Measurements from ENCODE around the gene IL17RA. TPM values are rescaled to one million over a fixed set of nuclear protein-coding genes. Genes with fewer than 3 reads are reported as not detected.

Gene IL17RA
- polyA plus RNA-seq, 1 experiment = 20.3 TPM

DNA sequence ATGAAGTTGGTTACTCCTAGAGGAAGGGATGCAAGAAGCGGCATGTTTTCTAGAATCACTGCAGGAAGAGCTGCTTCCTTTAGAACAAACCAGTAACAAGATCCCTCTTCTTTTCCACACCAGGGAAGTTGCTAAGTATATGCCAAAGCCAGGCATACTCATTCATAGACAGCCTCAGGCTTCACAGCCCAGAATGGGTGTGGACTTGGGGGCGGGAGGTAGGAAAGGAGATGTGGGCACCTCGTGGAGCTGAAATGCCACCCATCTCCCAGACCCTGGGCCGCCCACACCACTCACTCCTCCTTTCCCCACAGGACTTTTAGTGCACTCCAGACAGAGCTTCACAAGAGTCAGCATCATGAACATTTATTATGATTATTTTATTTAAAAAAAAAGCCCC is 52.4 kb downstream of the IL17RA start:
- no peaks in the 10 kb centered on the region for H3K27me3 ChIP-seq (ENCODE audit: control insufficient read depth, insufficient read depth, low read length)
- CTCF ChIA-PET = interaction anchor here (2.6 kb wide), 1 partner anchor 34 kb away, joined by 14 read pairs; no protein-coding TSS in a partner anchor
- POLR2A ChIA-PET = no interaction called here

DNA sequence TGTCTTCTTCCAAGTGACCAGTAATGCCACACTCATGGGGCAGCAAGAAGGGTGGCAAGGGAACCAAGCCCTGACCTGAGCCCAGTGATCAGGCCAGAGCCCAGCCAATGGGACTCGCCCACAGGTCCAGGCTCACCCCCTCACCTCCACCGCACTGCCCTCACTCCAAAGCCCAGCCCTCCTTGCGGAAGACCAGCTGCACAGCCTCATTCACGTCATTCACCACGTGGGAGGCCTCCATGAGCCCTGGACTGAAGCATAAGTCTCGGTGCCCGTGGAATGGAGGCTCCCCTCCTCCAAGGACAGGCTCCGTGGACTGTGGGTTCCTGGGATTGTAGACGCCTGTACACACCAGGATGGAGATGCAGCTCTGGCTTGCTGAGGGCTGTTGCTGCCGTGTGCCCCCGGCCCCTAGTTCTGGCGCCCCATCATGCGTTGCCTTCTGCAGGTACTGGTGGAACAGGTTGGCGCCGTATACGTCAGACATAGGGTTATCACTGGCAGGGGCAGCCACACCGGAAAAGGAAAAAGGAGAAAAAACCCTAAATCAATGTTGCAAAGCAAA is 53.1 kb downstream of the IL17RA start:
- CTCF ChIA-PET = no interaction called here
- Histone ChIP-seq H3K4me3 (ENCODE audit: low read depth, low read length) (no peak overlapping the region), H3K9me3 (ENCODE audit: control insufficient read depth, insufficient read depth, low read length) (no peaks in the 10 kb centered on the region; the same call in 1 of the 2 replicates), H3K27ac (ENCODE audit: low read depth, low read length) (no peak overlapping the region), H3K27me3 (ENCODE audit: control insufficient read depth, insufficient read depth, low read length) (no peaks in the 10 kb centered on the region)
- TF ChIP-seq, protein P1, sequence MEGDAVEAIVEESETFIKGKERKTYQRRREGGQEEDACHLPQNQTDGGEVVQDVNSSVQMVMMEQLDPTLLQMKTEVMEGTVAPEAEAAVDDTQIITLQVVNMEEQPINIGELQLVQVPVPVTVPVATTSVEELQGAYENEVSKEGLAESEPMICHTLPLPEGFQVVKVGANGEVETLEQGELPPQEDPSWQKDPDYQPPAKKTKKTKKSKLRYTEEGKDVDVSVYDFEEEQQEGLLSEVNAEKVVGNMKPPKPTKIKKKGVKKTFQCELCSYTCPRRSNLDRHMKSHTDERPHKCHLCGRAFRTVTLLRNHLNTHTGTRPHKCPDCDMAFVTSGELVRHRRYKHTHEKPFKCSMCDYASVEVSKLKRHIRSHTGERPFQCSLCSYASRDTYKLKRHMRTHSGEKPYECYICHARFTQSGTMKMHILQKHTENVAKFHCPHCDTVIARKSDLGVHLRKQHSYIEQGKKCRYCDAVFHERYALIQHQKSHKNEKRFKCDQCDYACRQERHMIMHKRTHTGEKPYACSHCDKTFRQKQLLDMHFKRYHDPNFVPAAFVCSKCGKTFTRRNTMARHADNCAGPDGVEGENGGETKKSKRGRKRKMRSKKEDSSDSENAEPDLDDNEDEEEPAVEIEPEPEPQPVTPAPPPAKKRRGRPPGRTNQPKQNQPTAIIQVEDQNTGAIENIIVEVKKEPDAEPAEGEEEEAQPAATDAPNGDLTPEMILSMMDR (IDR thresholded peaks at IDR 0.05; ENCODE audit: low read depth, low read length) = no peak
- DNase-seq (ENCODE audit: low read depth, low spot score) = no peak
- POLR2A ChIA-PET = no interaction called here

More for the DNA sequence above, 52.4 kb downstream of the IL17RA start:
- TF ChIP-seq, protein P1 (IDR thresholded peaks at IDR 0.05; ENCODE audit: low read depth, low read length) = no peak
- Histone ChIP-seq H3K9me3 (ENCODE audit: control insufficient read depth, insufficient read depth, low read length) (no peaks in the 10 kb centered on the region; the same call in 1 of the 2 replicates), H3K27ac (ENCODE audit: low read depth, low read length) (no peak overlapping the region), H3K4me3 (ENCODE audit: low read depth, low read length) (no peak overlapping the region)
- DNase-seq (ENCODE audit: low read depth, low spot score) = no peak

DNA sequence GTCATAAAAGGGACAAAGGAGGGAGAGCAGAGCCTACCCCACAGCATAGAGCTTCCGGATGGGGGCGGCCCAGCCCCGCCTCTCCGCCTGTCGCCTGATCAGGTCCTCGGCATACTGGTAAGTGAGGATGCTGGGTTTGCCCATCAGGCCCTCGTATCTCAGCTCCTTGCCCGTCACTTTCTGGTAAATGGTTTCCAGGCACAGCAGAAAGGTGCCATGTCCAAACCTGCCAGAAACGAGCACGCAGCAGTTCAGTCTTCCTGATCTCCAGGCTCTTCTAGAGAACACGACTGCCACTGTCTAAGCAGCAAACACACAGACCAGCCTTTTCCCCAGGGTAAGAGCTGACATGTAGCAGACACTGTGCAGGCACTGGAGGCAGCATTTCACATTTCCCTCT is 53.7 kb downstream of the IL17RA start:
- ChIA-PET CTCF (interaction anchor here (1.6 kb wide), 1 partner anchor 33 kb away, joined by 4 read pairs; no protein-coding TSS in a partner anchor), POLR2A (no interaction called here)
- Histone ChIP-seq H3K27ac (ENCODE audit: low read depth, low read length) (no peak overlapping the region), H3K27me3 (ENCODE audit: control insufficient read depth, insufficient read depth, low read length) (no peaks in the 10 kb centered on the region), H3K9me3 (ENCODE audit: control insufficient read depth, insufficient read depth, low read length) (no peaks in the 10 kb centered on the region; the same call in 1 of the 2 replicates), H3K4me3 (ENCODE audit: low read depth, low read length) (no peak overlapping the region)
- no peak for DNase-seq (ENCODE audit: low read depth, low spot score)
- TF ChIP-seq, protein P1 (IDR thresholded peaks at IDR 0.05; ENCODE audit: low read depth, low read length) = no peak

DNA sequence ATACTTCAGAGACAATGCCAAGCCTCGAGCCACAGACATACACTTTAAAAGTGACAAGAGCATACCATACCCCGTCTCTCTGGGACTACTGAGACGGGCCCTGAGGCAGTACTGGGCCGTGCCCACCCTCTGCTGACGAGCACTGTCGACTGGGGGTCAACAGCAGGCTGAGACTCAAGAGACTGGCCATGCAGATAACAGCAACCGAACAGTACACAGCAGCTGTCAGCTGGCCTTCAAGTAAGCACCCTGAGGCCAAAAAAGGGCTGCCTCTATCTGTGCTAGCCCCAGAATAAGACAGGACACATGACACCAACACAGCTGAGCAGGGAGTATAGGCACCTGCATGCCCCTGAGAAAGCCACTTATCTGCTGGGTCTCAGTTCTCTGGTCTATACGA is 55.2 kb downstream of the IL17RA start:
- no peaks in the 10 kb centered on the region for H3K27me3 ChIP-seq (ENCODE audit: control insufficient read depth, insufficient read depth, low read length)
- ChIA-PET CTCF (interaction anchor here (1.6 kb wide), 1 partner anchor 32 kb away, joined by 4 read pairs; no protein-coding TSS in a partner anchor), POLR2A (no interaction called here)
- DNase-seq (ENCODE audit: low read depth, low spot score) = no peak
- no peak overlapping the region for H3K27ac ChIP-seq (ENCODE audit: low read depth, low read length)
- TF ChIP-seq, protein P1 (IDR thresholded peaks at IDR 0.05; ENCODE audit: low read depth, low read length) = no peak
- no peak overlapping the region for H3K4me3 ChIP-seq (ENCODE audit: low read depth, low read length)
- no peaks in the 10 kb centered on the region; the same call in 1 of the 2 replicates for H3K9me3 ChIP-seq (ENCODE audit: control insufficient read depth, insufficient read depth, low read length)

Measured in AG04450 (cell line).